GM20000 (cell line): Measurements from ENCODE around the gene URB2.

Experiments
- DNase-seq: peaks from one replicate; pipeline ENCODE4 v3.0.0; 2012; ENCODE audit warnings: low spot score
- TF ChIP-seq, protein P1 (sequence below): IDR thresholded peaks from 2 replicates; pipeline ENCODE4 v1.5.1; 2012; ENCODE audit warnings: mild to moderate bottlenecking, control low read depth; ENCODE audit errors: extremely low read depth, missing control alignments

Gene URB2

DNA sequence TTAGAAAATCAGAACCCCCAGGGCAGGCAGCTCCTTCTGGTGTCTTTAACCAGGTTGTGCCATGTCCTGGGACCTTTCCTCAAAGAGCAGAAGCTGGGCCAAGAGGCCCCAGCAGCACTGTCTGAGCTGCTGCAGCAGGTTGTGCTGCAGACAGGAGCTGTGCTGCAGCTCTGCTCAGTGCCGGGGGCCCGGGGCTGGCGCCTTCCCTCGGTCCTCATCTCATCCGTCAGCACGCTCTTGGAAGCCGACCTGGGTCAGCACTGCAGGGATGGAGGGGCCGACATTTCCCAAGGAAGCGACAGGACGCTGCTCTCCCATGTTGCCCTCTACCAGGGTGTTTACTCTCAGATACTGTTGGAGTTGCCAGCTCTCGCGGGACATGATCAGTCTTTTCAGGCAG lies 11.7 kb downstream of the URB2 start:
- TF ChIP-seq, protein P1, sequence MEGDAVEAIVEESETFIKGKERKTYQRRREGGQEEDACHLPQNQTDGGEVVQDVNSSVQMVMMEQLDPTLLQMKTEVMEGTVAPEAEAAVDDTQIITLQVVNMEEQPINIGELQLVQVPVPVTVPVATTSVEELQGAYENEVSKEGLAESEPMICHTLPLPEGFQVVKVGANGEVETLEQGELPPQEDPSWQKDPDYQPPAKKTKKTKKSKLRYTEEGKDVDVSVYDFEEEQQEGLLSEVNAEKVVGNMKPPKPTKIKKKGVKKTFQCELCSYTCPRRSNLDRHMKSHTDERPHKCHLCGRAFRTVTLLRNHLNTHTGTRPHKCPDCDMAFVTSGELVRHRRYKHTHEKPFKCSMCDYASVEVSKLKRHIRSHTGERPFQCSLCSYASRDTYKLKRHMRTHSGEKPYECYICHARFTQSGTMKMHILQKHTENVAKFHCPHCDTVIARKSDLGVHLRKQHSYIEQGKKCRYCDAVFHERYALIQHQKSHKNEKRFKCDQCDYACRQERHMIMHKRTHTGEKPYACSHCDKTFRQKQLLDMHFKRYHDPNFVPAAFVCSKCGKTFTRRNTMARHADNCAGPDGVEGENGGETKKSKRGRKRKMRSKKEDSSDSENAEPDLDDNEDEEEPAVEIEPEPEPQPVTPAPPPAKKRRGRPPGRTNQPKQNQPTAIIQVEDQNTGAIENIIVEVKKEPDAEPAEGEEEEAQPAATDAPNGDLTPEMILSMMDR, result no peak
- DNase-seq, result no peak

DNA sequence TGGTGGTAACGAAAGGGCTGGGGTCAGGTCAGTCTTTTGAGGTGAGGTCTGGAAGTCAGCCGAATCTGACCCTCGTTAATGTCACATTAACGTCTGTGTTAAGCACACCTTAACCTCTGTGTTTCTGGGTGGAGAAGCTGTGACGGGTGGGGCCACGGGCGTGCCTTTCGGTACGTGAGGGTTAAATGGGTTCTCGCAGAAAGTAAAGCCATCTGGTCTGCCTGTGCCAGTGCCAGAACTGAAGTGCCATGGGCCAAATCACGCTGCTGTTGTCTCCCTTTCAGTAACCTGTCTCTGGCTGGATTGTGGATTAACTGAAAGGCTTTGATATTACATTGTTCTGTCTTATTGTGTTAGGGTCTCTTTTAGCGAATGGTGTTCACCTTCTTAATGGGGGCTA lies 14.4 kb downstream of the URB2 start:
- TF ChIP-seq, protein P1, result no peak
- no peak for DNase-seq

DNA sequence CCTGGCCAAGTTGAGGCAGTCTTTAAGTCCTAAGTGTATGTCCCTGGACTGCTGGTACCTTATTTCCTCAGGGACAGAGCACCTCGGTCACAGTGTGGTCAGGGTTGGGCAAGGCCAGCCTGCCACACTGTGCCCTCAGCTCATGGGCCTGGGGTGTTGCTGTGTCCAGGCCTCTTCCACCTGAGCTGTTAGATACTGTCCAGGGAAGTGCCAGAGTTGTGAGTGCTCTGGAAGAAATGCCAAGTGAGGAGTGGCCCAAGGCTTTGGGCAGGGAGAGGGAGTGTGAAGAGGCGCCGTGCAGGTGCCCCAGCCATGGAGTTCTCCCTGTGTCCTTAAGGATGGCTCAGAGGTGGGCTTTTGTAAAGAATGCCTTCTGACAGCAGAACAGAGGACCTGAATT lies 15.3 kb downstream of the URB2 start:
- no peak for DNase-seq

DNA sequence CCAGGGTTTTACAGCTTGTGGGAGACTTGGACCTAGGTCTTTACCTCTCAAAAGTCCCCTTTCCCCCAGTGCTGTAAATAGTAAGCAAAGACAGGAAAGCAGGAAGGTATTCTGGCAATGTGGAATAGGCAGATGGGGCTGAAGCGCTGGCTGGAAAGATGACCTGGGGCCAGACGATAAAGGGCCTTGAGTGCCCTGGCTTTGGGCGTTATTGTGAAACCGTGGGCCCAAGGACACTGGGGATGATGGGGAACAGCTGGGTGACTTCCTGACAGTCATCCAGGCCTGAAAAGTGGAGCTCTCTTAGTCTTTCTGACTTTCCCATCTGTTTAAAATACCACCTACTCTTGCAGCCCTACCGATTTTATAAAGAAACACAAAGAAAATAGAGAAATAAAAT lies 16.3 kb downstream of the URB2 start:
- TF ChIP-seq, protein P1, result no peak
- no peak for DNase-seq

More for the DNA sequence above, 15.3 kb downstream of the URB2 start:
- TF ChIP-seq, protein P1, result no peak

DNA sequence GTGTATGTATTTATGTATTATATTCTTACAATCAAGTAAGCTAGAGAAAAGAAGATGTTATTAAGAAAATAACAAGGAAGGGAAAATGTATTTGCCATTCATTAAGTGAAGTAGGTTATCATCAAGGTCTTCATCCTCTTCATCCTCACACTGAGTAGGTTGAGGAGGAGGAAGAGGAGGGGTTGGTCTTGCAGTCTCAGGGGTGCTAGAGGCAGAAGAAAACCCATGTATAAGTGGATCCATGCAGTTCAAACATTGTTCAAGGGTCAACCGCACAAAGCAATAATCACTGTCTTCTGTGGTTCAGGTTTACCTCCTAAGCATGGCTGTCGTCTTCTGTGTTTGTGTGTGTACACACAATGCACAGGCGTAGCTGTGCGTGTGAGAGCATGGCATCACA lies 16.9 kb downstream of the URB2 start:
- DNase-seq, result no peak
- TF ChIP-seq, protein P1, result no peak

DNA sequence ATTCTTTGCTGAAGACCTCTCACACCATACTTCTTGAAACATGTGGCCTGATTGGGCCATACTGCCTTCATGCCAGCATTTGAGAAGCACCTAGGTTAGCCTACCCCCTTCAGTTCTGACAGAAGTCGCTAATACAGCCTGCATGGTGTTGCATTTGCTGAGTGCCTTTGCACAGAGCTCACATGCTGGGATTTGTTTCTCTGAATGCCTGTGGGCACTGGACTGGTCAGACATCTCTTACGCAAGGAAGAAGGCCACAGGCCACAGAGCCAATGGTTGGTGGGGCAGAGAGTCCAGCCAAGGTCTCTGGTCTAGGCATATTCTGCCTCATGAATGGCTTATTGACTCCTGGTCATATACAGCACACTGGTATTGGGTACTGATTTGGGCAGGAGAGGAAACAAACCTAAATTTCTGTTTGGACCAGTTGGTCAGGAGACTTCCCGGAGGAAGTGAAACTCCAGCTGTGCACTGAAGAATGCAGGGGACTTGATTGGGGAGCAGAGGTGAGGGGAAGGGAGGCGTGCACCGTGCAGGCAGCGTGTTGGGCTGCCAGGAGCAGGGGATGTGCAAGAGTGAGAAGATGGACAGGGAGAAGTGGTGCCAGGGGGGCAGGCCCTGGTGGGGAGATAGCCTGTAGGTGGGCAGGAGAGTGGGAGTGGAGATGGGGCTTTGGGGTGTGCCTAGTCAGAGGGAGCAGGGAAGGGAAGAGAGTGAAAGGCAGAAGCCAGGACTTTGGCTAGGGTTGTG lies 18.1 kb downstream of the URB2 start:
- no peak for DNase-seq
- TF ChIP-seq, protein P1, result no peak

DNA sequence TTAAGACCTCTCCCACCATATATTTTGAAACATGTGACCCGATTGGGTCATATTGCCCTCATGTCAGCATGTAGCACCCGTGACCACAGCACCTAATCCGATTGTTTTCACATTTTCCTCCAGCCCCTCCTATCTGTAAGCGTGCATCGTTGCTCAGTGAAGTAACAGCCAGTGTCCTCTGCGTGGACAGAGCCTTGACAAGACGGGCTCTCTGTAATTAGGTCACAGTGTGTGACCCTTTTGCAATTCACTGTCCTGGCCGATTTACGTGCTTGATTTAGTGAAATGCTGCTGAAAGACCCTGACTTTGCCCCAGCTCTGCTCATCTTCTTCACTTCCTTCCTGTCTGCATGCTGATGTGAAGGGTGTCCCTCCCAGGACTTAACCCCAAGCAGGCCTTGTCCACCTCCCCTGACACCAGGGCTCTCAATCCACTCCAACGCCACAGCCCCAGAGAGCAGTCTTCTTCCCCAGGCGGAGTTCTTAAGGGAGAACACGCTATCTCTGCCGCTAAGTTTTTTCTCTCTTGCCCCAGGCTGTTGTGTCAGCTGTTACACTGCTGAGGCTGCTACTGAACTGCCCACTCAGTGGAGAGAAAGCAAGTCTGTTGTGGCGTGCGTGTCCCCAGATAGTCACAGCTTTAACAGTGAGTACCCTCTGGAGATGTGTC lies 19.4 kb downstream of the URB2 start:
- DNase-seq, result no peak

More for the DNA sequence above, 19.4 kb downstream of the URB2 start:
- TF ChIP-seq, protein P1, result no peak
